Measurements from ENCODE around the gene GSN.

DNA sequence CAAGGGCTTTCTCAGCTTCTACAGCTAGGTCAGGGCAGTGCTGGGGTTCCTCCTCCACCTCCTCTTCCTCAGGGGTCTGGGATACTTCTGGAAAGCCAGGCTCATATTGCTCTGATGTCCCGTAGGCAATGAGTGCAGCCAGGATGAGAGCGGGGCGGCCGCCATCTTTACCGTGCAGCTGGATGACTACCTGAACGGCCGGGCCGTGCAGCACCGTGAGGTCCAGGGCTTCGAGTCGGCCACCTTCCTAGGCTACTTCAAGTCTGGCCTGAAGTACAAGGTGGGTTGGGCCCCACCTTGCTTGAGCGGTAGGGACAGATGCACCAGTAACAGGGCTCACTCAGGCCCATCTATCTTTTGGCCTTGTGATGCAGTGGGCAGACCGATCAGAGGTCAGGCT, 34.8 kb downstream of the GSN start:
- no peak for TF ChIP-seq EZH2 (IDR thresholded peaks at IDR 0.05)
- TF ChIP-seq POLR2AphosphoS5 (IDR thresholded peaks at IDR 0.05; ENCODE audit: borderline replicate concordance, low read depth, low read length): no peak
